Measurements from ENCODE around the gene HNF1A. TPM values are rescaled to one million over a fixed set of nuclear protein-coding genes. Genes with fewer than 3 reads are reported as not detected.

HNF1A gene
- total RNA-seq, 6 experiments from 2014 or later, result not detected

- Mint-ChIP-seq H3K4me1 (ENCODE audit: low read depth) (peaks cover 5% of the 10 kb centered on the region; the same call in 1 of the 2 replicates), H3K4me3 (no peak overlapping the region), H3K27me3 (ENCODE audit: insufficient read depth) (no peaks in the 10 kb centered on the region; the same call in 1 of the 2 replicates), H3K9me3 (no peaks in the 10 kb centered on the region), H3K36me3 (ENCODE audit: low read depth) (peaks cover 21% of the 10 kb centered on the region), H3K27ac (no peak overlapping the region)
- DNase-seq, result peak; percentile 24
- TF ChIP-seq, protein P1, sequence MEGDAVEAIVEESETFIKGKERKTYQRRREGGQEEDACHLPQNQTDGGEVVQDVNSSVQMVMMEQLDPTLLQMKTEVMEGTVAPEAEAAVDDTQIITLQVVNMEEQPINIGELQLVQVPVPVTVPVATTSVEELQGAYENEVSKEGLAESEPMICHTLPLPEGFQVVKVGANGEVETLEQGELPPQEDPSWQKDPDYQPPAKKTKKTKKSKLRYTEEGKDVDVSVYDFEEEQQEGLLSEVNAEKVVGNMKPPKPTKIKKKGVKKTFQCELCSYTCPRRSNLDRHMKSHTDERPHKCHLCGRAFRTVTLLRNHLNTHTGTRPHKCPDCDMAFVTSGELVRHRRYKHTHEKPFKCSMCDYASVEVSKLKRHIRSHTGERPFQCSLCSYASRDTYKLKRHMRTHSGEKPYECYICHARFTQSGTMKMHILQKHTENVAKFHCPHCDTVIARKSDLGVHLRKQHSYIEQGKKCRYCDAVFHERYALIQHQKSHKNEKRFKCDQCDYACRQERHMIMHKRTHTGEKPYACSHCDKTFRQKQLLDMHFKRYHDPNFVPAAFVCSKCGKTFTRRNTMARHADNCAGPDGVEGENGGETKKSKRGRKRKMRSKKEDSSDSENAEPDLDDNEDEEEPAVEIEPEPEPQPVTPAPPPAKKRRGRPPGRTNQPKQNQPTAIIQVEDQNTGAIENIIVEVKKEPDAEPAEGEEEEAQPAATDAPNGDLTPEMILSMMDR (IDR thresholded peaks at IDR 0.05), result peak; percentile 77
These were observed 27.0 kb downstream of the HNF1A start for GRCh38 chr12:121005346-121005815.

DNA sequence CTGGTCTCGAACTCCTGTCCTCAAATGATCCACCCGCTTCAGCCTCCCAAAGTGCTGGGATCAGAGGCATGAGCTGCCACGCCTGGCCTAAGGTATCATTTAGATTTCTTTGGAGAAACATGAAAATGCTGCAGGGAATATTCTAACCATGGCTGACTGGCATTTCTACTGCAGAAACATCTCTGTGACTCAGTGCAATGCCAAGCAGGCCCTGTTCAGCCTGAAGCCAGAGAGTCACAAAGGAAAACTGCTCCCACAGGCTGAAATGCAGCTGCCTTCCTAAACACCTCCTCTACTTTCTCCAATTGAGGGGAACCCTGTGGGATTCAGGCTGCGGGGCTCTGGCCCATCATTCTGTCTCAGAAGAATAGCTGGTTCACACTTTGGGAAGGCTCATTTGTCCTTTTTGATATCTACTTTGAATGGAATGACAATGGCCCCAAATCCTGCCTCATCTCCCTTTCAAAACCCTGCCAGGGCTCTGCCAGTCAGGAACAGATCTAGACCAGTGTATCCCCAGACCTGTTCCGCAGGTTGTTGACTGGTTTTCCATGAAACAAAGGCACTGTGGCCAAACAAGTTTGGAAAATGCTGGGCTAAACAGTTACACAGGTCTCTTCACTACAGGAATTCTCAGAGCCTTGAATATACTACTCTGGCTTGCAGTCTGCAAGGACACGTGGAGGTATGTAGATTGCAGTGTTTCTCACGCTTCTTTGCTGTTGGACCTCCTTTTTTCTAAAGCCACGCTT, 30.2 kb downstream of the HNF1A start:
- Mint-ChIP-seq H3K36me3 (ENCODE audit: low read depth) (peaks cover 17% of the 10 kb centered on the region), H3K4me1 (ENCODE audit: low read depth) (no peaks in the 10 kb centered on the region), H3K9me3 (no peaks in the 10 kb centered on the region), H3K27me3 (ENCODE audit: insufficient read depth) (no peaks in the 10 kb centered on the region; the same call in 1 of the 2 replicates), H3K4me3 (no peak overlapping the region), H3K27ac (no peak overlapping the region)
- TF ChIP-seq, protein P1 (IDR thresholded peaks at IDR 0.05), result no peak
- no peak for DNase-seq

GRCh38 chr12:121009741-121010140, 31.4 kb downstream of the HNF1A start:
- TF ChIP-seq, protein P1 (IDR thresholded peaks at IDR 0.05), result peak; percentile 80
- DNase-seq, result peak; percentile 40

DNA sequence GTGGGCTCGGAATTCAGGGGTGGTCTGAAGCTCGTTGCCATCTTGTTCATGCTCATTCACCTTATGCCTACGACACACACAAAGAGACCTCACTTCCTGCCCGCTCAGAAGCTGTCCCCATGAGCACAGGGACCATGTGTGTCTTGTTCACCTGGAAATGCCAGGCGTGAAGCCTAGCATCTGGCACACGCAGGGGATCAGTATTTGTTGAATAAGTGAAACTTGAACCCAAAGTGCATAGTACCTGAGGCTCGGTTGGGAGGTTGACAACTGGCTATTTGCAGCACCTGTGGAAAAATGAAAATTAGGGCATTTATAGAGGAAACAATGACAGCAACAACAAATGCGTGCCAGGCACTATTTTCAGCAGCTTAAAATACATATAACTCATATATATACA, 32.5 kb downstream of the HNF1A start:
- Mint-ChIP-seq H3K27me3 (ENCODE audit: insufficient read depth) (no peaks in the 10 kb centered on the region; the same call in 1 of the 2 replicates), H3K4me1 (ENCODE audit: low read depth) (peaks cover 13% of the 10 kb centered on the region), H3K36me3 (ENCODE audit: low read depth) (no peaks in the 10 kb centered on the region), H3K27ac (no peak overlapping the region), H3K4me3 (no peak overlapping the region), H3K9me3 (no peaks in the 10 kb centered on the region)
- DNase-seq, result no peak
- TF ChIP-seq, protein P1 (IDR thresholded peaks at IDR 0.05), result no peak

More at GRCh38 chr12:121009741-121010140, 31.4 kb downstream of the HNF1A start:
- peaks cover 8% of the 10 kb centered on the region for H3K36me3 Mint-ChIP-seq (ENCODE audit: low read depth)
- H3K27me3 Mint-ChIP-seq (ENCODE audit: insufficient read depth), result no peaks in the 10 kb centered on the region; the same call in 1 of the 2 replicates
- peaks cover 2% of the 10 kb centered on the region for H3K4me1 Mint-ChIP-seq (ENCODE audit: low read depth)
- H3K9me3 Mint-ChIP-seq, result no peaks in the 10 kb centered on the region
- no peak overlapping the region for H3K4me3 Mint-ChIP-seq
- no peak overlapping the region for H3K27ac Mint-ChIP-seq

- no peaks in the 10 kb centered on the region for H3K36me3 Mint-ChIP-seq (ENCODE audit: low read depth)
- H3K9me3 Mint-ChIP-seq, result no peaks in the 10 kb centered on the region
- no peak overlapping the region for H3K27ac Mint-ChIP-seq
- peaks cover 13% of the 10 kb centered on the region for H3K4me1 Mint-ChIP-seq (ENCODE audit: low read depth)
- H3K4me3 Mint-ChIP-seq, result no peak overlapping the region
- peaks cover 3% of the 10 kb centered on the region for H3K27me3 Mint-ChIP-seq (ENCODE audit: insufficient read depth)
- TF ChIP-seq, protein P1 (IDR thresholded peaks at IDR 0.05), result no peak
- no peak for DNase-seq
These were observed 33.5 kb downstream of the HNF1A start for GRCh38 chr12:121011820-121012219.

Measured in HFFc6 (cell line).